Measurements from ENCODE around the gene TMOD3.

The TMOD3 gene

DNA sequence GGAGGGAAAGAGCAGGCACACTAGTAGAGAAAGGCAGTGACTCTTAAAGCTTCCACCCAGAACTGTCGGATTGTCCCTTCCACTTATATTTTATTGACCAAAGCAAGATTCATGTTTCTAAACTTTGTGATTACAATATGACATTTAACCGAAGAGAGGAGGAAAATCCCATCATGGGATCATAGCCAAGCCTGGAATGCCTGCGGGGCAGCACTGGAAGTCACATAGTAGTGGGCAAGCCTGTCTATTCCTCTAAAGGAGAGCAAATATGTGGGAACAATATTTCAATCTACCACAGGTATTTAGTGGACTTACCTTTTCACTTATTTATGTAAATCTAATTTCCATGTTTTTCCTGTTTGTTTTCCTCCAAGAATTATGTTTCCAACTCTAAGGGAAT lies 3.8 kb upstream of the TMOD3 start:
- H3K4me3 ChIP-seq (ENCODE audit: low read depth, low read length): no peak overlapping the region
- no peak for DNase-seq (ENCODE audit: low read depth)
- TF ChIP-seq, protein P1, sequence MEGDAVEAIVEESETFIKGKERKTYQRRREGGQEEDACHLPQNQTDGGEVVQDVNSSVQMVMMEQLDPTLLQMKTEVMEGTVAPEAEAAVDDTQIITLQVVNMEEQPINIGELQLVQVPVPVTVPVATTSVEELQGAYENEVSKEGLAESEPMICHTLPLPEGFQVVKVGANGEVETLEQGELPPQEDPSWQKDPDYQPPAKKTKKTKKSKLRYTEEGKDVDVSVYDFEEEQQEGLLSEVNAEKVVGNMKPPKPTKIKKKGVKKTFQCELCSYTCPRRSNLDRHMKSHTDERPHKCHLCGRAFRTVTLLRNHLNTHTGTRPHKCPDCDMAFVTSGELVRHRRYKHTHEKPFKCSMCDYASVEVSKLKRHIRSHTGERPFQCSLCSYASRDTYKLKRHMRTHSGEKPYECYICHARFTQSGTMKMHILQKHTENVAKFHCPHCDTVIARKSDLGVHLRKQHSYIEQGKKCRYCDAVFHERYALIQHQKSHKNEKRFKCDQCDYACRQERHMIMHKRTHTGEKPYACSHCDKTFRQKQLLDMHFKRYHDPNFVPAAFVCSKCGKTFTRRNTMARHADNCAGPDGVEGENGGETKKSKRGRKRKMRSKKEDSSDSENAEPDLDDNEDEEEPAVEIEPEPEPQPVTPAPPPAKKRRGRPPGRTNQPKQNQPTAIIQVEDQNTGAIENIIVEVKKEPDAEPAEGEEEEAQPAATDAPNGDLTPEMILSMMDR (conservative IDR thresholded peaks at IDR 0.05; ENCODE audit: low read depth, low read length): no peak

DNA sequence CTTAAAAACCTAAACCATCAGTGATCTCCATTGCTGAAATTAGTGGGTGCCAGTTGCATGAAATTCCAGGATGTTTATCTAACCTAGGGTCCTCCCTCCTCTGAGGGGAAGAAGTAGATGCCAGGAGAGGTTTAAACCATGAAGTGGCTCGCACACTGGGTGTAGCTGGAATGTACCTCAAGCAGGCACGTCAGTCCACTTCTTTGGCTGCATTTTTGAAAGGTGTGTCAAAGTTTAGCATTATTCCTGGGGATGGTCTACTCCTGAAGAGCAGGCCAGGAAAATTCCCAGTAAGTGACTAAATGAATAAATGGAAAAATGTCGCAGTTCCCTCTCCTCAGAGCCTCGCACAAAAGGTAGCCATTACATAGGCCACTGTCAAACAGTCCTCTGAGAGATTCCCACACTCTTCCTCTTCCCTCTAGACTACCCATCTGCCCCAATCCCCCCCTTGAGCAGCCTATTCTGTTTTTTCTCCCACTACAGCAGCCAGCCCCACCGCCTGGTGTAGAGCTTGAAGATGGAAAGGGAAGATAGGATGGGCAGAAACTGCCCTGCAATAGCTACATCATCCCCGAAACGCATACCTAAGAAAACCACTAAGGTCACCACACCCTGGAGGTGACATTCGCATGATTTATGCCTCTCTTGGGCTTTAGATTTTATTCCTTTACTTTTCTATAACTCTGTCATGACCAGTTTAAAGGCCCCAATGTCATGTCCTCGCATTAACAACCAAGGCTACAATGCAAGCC lies 655 bp upstream of the TMOD3 start:
- TF ChIP-seq, protein P1 (conservative IDR thresholded peaks at IDR 0.05; ENCODE audit: low read depth, low read length): no peak
- H3K4me3 ChIP-seq (ENCODE audit: low read depth, low read length): no peak overlapping the region
- DNase-seq (ENCODE audit: low read depth): no peak

DNA sequence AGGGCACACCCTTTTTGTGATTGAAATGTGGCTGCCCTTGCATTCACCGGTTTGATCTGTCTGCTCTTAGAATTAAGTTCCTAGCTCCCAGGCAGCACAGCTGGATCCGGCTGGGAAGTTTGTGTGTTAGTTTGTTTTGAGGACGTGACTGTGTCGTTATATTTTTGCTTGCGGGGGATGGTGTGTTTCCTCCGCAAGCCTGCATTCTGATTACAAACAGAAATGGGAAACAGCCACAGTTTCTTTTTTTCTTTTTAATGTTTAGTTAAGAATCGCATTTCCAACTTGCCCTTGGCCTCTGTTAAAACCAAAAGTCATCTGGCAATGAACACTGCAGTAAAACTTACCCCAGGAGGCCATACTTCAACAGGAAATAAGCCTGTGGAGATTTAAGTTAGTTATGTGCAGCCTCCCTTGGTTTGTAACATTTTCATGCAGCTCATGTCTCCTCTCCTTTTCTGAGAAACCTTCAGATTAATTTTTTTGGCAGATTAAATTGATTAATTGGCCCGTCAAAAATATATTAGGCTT lies 888 bp downstream of the TMOD3 start:
- TF ChIP-seq, protein P1 (conservative IDR thresholded peaks at IDR 0.05; ENCODE audit: low read depth, low read length): no peak
- DNase-seq (ENCODE audit: low read depth): peak; percentile 81
- peak overlapping the region; percentile 89 for H3K4me3 ChIP-seq (ENCODE audit: low read depth, low read length)

DNA sequence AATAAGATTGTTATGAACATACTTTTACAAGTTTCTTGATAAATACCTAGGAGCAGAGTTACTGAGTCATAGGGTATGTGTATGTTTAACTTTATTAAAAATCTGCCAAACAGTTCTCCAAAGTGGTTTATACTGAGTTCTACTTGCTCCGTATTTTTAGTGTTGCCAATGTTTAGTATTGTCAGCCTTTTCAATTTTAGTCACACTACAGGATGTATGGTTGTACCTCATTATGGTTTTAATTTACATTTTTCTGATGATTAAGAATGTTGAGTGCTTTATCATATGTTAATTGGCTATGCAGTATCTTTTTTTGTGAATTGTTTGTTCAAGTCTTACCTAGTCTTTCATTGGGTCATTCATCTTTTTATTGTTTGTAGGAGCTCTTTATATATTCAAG lies 4.3 kb downstream of the TMOD3 start:
- no peak for DNase-seq (ENCODE audit: low read depth)
- no peak overlapping the region for H3K4me3 ChIP-seq (ENCODE audit: low read depth, low read length)
- TF ChIP-seq, protein P1 (conservative IDR thresholded peaks at IDR 0.05; ENCODE audit: low read depth, low read length): no peak

DNA sequence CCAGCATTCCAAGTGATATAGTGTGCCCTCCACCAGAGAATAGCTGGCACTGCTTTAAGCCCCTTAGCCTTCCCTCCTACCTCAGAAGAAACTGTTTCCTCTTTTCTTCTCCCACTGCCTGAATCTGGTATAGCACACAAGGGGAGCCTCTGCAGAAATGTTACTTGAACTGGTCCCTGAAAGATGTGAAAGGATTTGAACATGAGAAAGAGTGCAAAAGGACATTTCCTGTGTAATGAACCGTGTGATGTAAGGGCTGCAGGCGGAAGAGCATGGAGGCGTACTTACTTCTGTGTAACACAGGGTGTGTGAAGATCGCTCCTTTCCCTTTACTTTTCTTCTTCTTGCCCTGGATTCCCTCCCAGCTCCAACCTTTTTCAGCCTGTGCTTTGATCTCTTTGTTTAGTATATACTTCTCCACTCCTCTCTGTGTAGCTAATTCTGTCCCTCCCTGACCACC lies 8.4 kb downstream of the TMOD3 start:
- H3K4me3 ChIP-seq (ENCODE audit: low read depth, low read length): no peak overlapping the region
- DNase-seq (ENCODE audit: low read depth): peak; percentile 80
- TF ChIP-seq, protein P1 (conservative IDR thresholded peaks at IDR 0.05; ENCODE audit: low read depth, low read length): no peak

DNA sequence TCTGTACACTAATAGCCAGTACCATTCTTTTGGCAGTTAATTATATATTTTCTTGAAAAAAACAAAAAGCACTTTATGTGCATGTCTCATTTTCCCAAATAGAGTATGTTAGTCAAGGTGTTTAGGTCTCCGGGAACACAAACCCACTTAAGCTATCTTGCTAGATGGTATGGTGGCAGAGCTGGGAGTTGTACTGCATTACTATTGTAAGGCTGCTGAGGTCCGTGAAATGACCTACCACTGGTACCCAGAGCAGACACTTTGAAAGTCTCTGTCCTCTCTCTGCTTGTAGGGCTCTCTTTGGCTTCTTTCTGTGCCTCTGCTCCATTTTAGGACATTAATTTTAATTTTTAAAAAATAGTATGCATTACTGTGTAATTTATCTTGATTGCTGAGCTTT lies 8.8 kb downstream of the TMOD3 start:
- H3K4me3 ChIP-seq (ENCODE audit: low read depth, low read length): no peak overlapping the region
- TF ChIP-seq, protein P1 (conservative IDR thresholded peaks at IDR 0.05; ENCODE audit: low read depth, low read length): no peak
- DNase-seq (ENCODE audit: low read depth): no peak

DNA sequence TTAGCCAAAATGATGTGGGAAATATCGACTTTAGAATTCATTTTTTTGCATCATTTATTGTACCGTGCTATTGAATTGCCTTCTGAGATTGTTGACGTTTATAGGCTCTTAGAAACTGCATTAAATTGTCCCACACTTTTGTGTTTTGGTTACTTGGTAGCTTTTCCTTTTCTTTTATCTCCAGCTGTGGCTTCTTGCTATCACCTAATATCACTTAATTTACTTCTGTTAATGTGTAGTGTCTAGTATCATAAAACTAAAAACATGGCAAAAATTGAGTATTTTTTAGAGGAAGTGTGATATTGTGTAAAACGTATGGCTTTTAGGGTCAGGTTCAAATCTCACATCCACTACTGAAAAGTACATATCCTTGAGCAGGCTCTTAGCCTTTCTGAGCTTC lies 11.2 kb downstream of the TMOD3 start:
- TF ChIP-seq, protein P1 (conservative IDR thresholded peaks at IDR 0.05; ENCODE audit: low read depth, low read length): no peak
- DNase-seq (ENCODE audit: low read depth): no peak
- H3K4me3 ChIP-seq (ENCODE audit: low read depth, low read length): no peak overlapping the region

Measured in choroid plexus epithelial cell (primary cell).